HepG2 (cell line): Measurements from ENCODE around the gene MAPK14. TPM values are rescaled to one million over a fixed set of nuclear protein-coding genes. Genes with fewer than 3 reads are reported as not detected.

Experiments used
- ISX ChIP-seq: sonication (generic); formaldehyde crosslinking; conservative IDR thresholded peaks from 2 replicates; pipeline ENCODE4 v1.5.0; 2020; ENCODE audit warnings: missing genetic modification reagents
- KAT7 ChIP-seq: IDR thresholded peaks from 2 replicates; pipeline ENCODE4 v1.6.1; 2018; ENCODE audit warnings: borderline replicate concordance, missing compliant biosample characterization
- KLF9 ChIP-seq: IDR thresholded peaks from 2 replicates; pipeline ENCODE4 v1.6.1; 2016; ENCODE audit warnings: low read depth
- MAZ ChIP-seq, 2 experiments: sonication (generic) in 1 of 2; formaldehyde crosslinking in 1 of 2; IDR thresholded peaks; 2 replicates each; pipeline versions ENCODE4 v1.5.0 to v1.6.1; 2012 to 2020; ENCODE audit warnings: low read depth in 2 of 2, mild to moderate bottlenecking in 2 of 2, borderline replicate concordance in 1 of 2, improper control_type of control experiment in 1 of 2, low read length in 1 of 2, missing genetic modification reagents in 1 of 2, moderate library complexity in 1 of 2
- MEIS1 ChIP-seq: sonication (generic); formaldehyde crosslinking; IDR thresholded peaks from 2 replicates; pipeline ENCODE4 v1.9.0; 2021; ENCODE audit warnings: mild to moderate bottlenecking, missing genetic modification reagents, moderate library complexity, borderline replicate concordance
- MIER3 ChIP-seq: IDR thresholded peaks from 2 replicates; pipeline ENCODE4 v1.6.1; 2016; ENCODE audit warnings: missing compliant biosample characterization, borderline replicate concordance
- NCOA1 ChIP-seq: sonication (generic); formaldehyde crosslinking; IDR thresholded peaks from 2 replicates; pipeline ENCODE4 v1.9.0; 2021; ENCODE audit warnings: missing genetic modification reagents
- PRPF4 ChIP-seq: fragments of 200-400 bp; formaldehyde crosslinking; IDR thresholded peaks from 2 replicates; pipeline ENCODE4 v1.6.1; 2016; ENCODE audit warnings: low read length, low read depth; ENCODE audit not compliant: poor library complexity, severe bottlenecking
- RAD21 ChIP-seq: fragments of 450-650 bp; formaldehyde crosslinking; IDR thresholded peaks from 2 replicates; pipeline ENCODE4 v1.5.0; 2020; ENCODE audit warnings: mild to moderate bottlenecking
- SP2 ChIP-seq: sonication (generic); formaldehyde crosslinking; IDR thresholded peaks from 2 replicates; pipeline ENCODE4 v1.5.1; 2020; ENCODE audit warnings: mild to moderate bottlenecking, missing genetic modification reagents
- ZNF225 ChIP-seq: sonication (generic); formaldehyde crosslinking; IDR thresholded peaks from 2 replicates; pipeline ENCODE4 v1.4.0; 2020; ENCODE audit warnings: mild to moderate bottlenecking, missing genetic modification reagents
- ZNF382 ChIP-seq: sonication (generic); formaldehyde crosslinking; IDR thresholded peaks from 2 replicates; pipeline ENCODE4 v1.5.0; 2020; ENCODE audit warnings: missing genetic modification reagents, mild to moderate bottlenecking, borderline replicate concordance
- ZNF431 ChIP-seq: sonication (generic); formaldehyde crosslinking; IDR thresholded peaks from 2 replicates; pipeline ENCODE4 v1.9.0; 2022; ENCODE audit warnings: missing genetic modification reagents, low read depth, mild to moderate bottlenecking, borderline replicate concordance
- ZNF720 ChIP-seq: sonication (generic); formaldehyde crosslinking; IDR thresholded peaks from 2 replicates; pipeline ENCODE4 v1.4.0; 2020; ENCODE audit warnings: missing genetic modification reagents
- ZNF761 ChIP-seq: sonication (generic); formaldehyde crosslinking; conservative IDR thresholded peaks from 2 replicates; pipeline ENCODE4 v1.4.0; 2020; ENCODE audit warnings: mild to moderate bottlenecking, missing genetic modification reagents
- ZNF883 ChIP-seq: sonication (generic); formaldehyde crosslinking; IDR thresholded peaks from 2 replicates; pipeline ENCODE4 v1.5.1; 2020; ENCODE audit warnings: mild to moderate bottlenecking, missing genetic modification reagents; ENCODE audit errors: not compliant biosample characterization
- ZSCAN22 ChIP-seq: sonication (generic); formaldehyde crosslinking; IDR thresholded peaks from 2 replicates; pipeline ENCODE4 v1.4.0; 2020; ENCODE audit warnings: mild to moderate bottlenecking, missing genetic modification reagents
- ZSCAN31 ChIP-seq: sonication (generic); formaldehyde crosslinking; IDR thresholded peaks from 2 replicates; pipeline ENCODE4 v1.5.0; 2020; ENCODE audit warnings: low read depth, mild to moderate bottlenecking, missing genetic modification reagents
- polyA plus RNA-seq, 8 experiments: library from polyadenylated mRNA; depleted of rRNA in 3 of 8; stranded (reverse) in 7 of 8; unstranded in 1 of 8; fragments of >200 nt; fragmentation: Illumina TruSeq in 4 of 8; extraction: Trizol in 4 of 8; gene quantifications; 2 replicates each; pipeline versions ENCODE4 v1.2.1 to v1.2.3, GENCODE V29; 2011 to 2016; ENCODE audit warnings: low read depth in 4 of 8, missing spikeins in 1 of 8, mixed read lengths in 1 of 8; ENCODE audit not compliant: insufficient read depth in 1 of 8
- total RNA-seq, 5 experiments: library from RNA; depleted of rRNA; stranded (reverse); fragments of >200 nt; fragmentation: Illumina TruSeq; extraction: Trizol; gene quantifications; 2 replicates each; pipeline ENCODE4 v1.2.3, GENCODE V29; 2016; ENCODE audit warnings: low read depth in 1 of 5
- TF ChIP-seq, protein P1 (sequence below): sonication (generic); formaldehyde crosslinking; IDR thresholded peaks from 2 replicates; pipeline ENCODE4 v1.8.0; 2022; ENCODE audit warnings: missing genetic modification reagents, low read depth, mild to moderate bottlenecking, borderline replicate concordance
- TF ChIP-seq, protein P2 (sequence below): sonication (generic); formaldehyde crosslinking; conservative IDR thresholded peaks from 2 replicates; pipeline ENCODE4 v1.4.0; 2020; ENCODE audit warnings: mild to moderate bottlenecking, missing genetic modification reagents, moderate library complexity
- TF ChIP-seq, protein P3 (sequence below): sonication (generic); formaldehyde crosslinking; IDR thresholded peaks from 2 replicates; pipeline ENCODE4 v1.8.0; 2022; ENCODE audit warnings: mild to moderate bottlenecking, missing genetic modification reagents; ENCODE audit not compliant: insufficient replicate concordance
- TF ChIP-seq, protein P4 (sequence below): sonication (generic); formaldehyde crosslinking; IDR thresholded peaks from 2 replicates; pipeline ENCODE4 v1.9.0; 2021; ENCODE audit warnings: missing genetic modification reagents, borderline replicate concordance

Gene MAPK14
- total and polyA plus RNA-seq, 2 of the 13 experiments (the other 11 are each of a cell fraction or from before 2014, with no cell fraction given): 66.3 to 67.3 TPM

DNA sequence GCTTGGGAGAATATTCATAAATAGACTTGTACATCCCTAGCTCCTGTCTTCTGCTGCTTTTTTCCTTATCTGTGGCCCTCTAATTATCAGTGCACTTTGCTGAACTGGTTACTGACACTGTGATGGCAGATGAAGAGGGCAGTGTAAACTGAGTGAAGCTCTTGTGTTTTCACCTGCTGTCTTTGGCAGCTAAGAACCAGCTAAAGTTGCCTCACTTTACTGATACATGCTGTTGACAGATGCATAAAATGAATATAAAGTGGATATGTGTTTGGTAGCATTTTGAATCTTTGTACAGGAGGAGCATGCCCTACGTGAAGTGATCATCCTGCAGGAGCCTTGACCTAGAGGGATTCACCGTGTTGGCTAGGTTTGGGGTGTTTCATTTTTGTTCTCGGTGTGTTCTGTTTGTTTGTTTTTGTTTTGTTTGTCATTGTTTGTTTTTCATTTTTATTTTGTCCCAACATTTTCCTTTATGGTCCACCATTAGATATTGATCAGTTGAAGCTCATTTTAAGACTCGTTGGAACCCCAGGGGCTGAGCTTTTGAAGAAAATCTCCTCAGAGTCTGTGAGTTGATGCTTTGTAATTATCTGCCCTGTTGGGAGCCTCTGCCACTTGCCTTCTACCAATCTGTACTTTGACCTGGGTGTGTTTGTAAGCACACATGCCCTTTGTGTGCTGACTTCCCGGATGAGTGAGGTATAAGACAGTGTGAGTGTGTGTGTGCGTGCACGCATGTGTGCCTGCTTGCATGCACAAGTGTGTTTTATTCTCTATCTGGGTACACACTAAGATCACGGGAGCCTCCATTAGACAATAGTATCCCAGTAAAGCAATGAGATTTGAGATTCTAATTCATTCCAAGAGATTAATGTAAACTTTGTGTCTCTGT lies 68.1 kb downstream of the MAPK14 start (continued):
- TF ChIP-seq ZSCAN22 (no peak), RAD21 (CRISPR knock-in tag) (0 out of 2 replicates have a peak, but pooled peaks have one; percentile 29), SP2 (CRISPR knock-in tag) (no peak), KAT7 (CRISPR knock-in tag) (peak; percentile 95), ZNF720 (CRISPR knock-in tag) (no peak), ZNF225 (no peak), ZNF382 (CRISPR knock-in tag) (no peak), MEIS1 (CRISPR knock-in tag) (no peak; the same call in 1 of the 2 replicates), KLF9 (CRISPR knock-in tag) (peak; percentile 34; the same call in 1 of the 2 replicates), NCOA1 (CRISPR knock-in tag) (no peak), MAZ (IDR thresholded peaks at IDR 0.05; ENCODE audit: borderline replicate concordance, low read depth, low read length) (no peak), MAZ (CRISPR knock-in tag; IDR thresholded peaks at IDR 0.05; ENCODE audit: low read depth) (peak; percentile 48; the same call in 1 of the 2 replicates), ZSCAN31 (CRISPR knock-in tag) (0 out of 2 replicates have a peak, but pooled peaks have one; percentile 65), PRPF4 (no peak), ZNF431 (CRISPR knock-in tag) (no peak; the same call in 1 of the 2 replicates), ZNF883 (CRISPR knock-in tag) (no peak), ZNF761 (CRISPR knock-in tag) (no peak), ISX (CRISPR knock-in tag) (no peak), MIER3 (CRISPR knock-in tag) (peak; percentile 96; the same call in 1 of the 2 replicates)
- TF ChIP-seq, protein P1, sequence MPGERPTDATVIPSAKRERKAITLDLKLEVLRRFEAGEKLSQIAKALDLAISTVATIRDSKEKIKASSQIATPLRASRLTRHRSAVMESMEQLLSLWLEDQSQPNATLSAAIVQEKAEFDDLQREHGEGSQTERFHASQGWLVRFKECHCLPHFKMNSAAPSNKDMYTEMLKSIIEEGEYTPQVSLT (CRISPR knock-in tag): no peak
- TF ChIP-seq, protein P2, sequence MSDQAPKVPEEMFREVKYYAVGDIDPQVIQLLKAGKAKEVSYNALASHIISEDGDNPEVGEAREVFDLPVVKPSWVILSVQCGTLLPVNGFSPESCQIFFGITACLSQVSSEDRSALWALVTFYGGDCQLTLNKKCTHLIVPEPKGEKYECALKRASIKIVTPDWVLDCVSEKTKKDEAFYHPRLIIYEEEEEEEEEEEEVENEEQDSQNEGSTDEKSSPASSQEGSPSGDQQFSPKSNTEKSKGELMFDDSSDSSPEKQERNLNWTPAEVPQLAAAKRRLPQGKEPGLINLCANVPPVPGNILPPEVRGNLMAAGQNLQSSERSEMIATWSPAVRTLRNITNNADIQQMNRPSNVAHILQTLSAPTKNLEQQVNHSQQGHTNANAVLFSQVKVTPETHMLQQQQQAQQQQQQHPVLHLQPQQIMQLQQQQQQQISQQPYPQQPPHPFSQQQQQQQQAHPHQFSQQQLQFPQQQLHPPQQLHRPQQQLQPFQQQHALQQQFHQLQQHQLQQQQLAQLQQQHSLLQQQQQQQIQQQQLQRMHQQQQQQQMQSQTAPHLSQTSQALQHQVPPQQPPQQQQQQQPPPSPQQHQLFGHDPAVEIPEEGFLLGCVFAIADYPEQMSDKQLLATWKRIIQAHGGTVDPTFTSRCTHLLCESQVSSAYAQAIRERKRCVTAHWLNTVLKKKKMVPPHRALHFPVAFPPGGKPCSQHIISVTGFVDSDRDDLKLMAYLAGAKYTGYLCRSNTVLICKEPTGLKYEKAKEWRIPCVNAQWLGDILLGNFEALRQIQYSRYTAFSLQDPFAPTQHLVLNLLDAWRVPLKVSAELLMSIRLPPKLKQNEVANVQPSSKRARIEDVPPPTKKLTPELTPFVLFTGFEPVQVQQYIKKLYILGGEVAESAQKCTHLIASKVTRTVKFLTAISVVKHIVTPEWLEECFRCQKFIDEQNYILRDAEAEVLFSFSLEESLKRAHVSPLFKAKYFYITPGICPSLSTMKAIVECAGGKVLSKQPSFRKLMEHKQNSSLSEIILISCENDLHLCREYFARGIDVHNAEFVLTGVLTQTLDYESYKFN: peak; percentile 98
- TF ChIP-seq, protein P3, sequence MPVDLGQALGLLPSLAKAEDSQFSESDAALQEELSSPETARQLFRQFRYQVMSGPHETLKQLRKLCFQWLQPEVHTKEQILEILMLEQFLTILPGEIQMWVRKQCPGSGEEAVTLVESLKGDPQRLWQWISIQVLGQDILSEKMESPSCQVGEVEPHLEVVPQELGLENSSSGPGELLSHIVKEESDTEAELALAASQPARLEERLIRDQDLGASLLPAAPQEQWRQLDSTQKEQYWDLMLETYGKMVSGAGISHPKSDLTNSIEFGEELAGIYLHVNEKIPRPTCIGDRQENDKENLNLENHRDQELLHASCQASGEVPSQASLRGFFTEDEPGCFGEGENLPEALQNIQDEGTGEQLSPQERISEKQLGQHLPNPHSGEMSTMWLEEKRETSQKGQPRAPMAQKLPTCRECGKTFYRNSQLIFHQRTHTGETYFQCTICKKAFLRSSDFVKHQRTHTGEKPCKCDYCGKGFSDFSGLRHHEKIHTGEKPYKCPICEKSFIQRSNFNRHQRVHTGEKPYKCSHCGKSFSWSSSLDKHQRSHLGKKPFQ: peak; percentile 85
- TF ChIP-seq, protein P4, sequence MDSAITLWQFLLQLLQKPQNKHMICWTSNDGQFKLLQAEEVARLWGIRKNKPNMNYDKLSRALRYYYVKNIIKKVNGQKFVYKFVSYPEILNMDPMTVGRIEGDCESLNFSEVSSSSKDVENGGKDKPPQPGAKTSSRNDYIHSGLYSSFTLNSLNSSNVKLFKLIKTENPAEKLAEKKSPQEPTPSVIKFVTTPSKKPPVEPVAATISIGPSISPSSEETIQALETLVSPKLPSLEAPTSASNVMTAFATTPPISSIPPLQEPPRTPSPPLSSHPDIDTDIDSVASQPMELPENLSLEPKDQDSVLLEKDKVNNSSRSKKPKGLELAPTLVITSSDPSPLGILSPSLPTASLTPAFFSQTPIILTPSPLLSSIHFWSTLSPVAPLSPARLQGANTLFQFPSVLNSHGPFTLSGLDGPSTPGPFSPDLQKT (CRISPR knock-in tag): no peak
